ENCODE results near the gene SFXN3.

The SFXN3 gene

GRCh38 chr10:101011517-101012423, 19.3 kb upstream of the SFXN3 start:
- no peak overlapping the region for H3K4me3 ChIP-seq
- TF ChIP-seq CTCF (IDR thresholded peaks at IDR 0.05) = no peak
- DNase-seq (ENCODE audit: low spot score) = no peak
- H3K27ac ChIP-seq = peak overlapping the region in 1 of 2 donors; percentile 77

GRCh38 chr10:101012525-101013364, 18.3 kb upstream of the SFXN3 start:
- TF ChIP-seq CTCF (IDR thresholded peaks at IDR 0.05) = peak; percentile 93
- H3K4me3 ChIP-seq = peak overlapping the region; percentile 30
- peak; percentile 92 for DNase-seq (ENCODE audit: low spot score)

GRCh38 chr10:101013365-101013825, 17.6 kb upstream of the SFXN3 start:
- no peak for DNase-seq (ENCODE audit: low spot score)
- H3K4me3 ChIP-seq = peak overlapping the region; percentile 30
- H3K27ac ChIP-seq = peak overlapping the region; percentile 0 to 77
- no peak for TF ChIP-seq CTCF (IDR thresholded peaks at IDR 0.05)

More at GRCh38 chr10:101012525-101013364, 18.3 kb upstream of the SFXN3 start:
- peak overlapping the region; percentile 0 to 77 for H3K27ac ChIP-seq

GRCh38 chr10:101014230-101014884, 16.7 kb upstream of the SFXN3 start:
- peak; percentile 94 for TF ChIP-seq CTCF (IDR thresholded peaks at IDR 0.05)
- H3K27ac ChIP-seq = no peak overlapping the region
- DNase-seq (ENCODE audit: low spot score) = no peak
- H3K4me3 ChIP-seq = no peak overlapping the region

- Histone ChIP-seq H3K27ac (no peak overlapping the region), H3K4me3 (no peak overlapping the region)
- TF ChIP-seq CTCF (IDR thresholded peaks at IDR 0.05) = no peak
- DNase-seq (ENCODE audit: low spot score) = no peak
Observed at GRCh38 chr10:101014966-101015581, 16.0 kb upstream of the SFXN3 start.

GRCh38 chr10:101015582-101015973, 15.5 kb upstream of the SFXN3 start:
- no peak for DNase-seq (ENCODE audit: low spot score)
- TF ChIP-seq CTCF (IDR thresholded peaks at IDR 0.05) = no peak
- Histone ChIP-seq H3K4me3 (no peak overlapping the region), H3K27ac (no peak overlapping the region)
